Fibroblast of mammary gland (primary cell): ENCODE results near the gene MGAT5B.

Experiments used
- DNase-seq: peaks from one replicate; pipeline ENCODE4 v3.0.0-alpha.2; 2010; ENCODE audit warnings: low read depth
- H3K4me3 ChIP-seq: 2 replicates; pipeline ENCODE4 v1.5.1; 2011; ENCODE audit warnings: low read depth, mild to moderate bottlenecking, low read length, moderate library complexity; ENCODE audit not compliant: control insufficient read depth
- CTCF ChIP-seq: conservative IDR thresholded peaks from 2 replicates; pipeline ENCODE4 v1.5.1; 2011; ENCODE audit warnings: low read depth, low read length, inconsistent platforms; ENCODE audit not compliant: control insufficient read depth, insufficient read depth

MGAT5B gene

GRCh38 chr17:76868176-76868668 is at the start of gene MGAT5B:
Gene MGAT5B (plus strand): TSS chr17:76868404. CDS start chr17:76869030, 626 bp downstream.
- no peak for TF ChIP-seq CTCF
- H3K4me3 ChIP-seq, result no peak within 1 kb of the TSS
- peak; percentile 68 for DNase-seq

GRCh38 chr17:76820039-76820438 is 48.2 kb upstream of the MGAT5B start:
- H3K4me3 ChIP-seq, result no peak overlapping the region
- no peak for TF ChIP-seq CTCF
- no peak for DNase-seq

GRCh38 chr17:76820561-76820960 is 47.6 kb upstream of the MGAT5B start:
- H3K4me3 ChIP-seq, result no peak overlapping the region
- DNase-seq, result no peak
- no peak for TF ChIP-seq CTCF

- H3K4me3 ChIP-seq, result no peak overlapping the region
- no peak for DNase-seq
- no peak for TF ChIP-seq CTCF
Measured at GRCh38 chr17:76822184-76822778, 45.9 kb upstream of the MGAT5B start.

- no peak overlapping the region for H3K4me3 ChIP-seq
- no peak for DNase-seq
- no peak for TF ChIP-seq CTCF
Measured at GRCh38 chr17:76824093-76824492, 44.1 kb upstream of the MGAT5B start.

GRCh38 chr17:76826330-76827068 is 41.7 kb upstream of the MGAT5B start:
- DNase-seq, result no peak
- TF ChIP-seq CTCF, result no peak
- no peak overlapping the region for H3K4me3 ChIP-seq
